GM18508 (cell line): ENCODE measurements around the gene SPACA4.

ENCODE experiments used
- ATAC-seq: cut with Tn5 transposase; IDR thresholded peaks from one replicate; pipeline ENCODE4 v1.9.1; 2021; ENCODE audit warnings: moderate number of reproducible peaks; ENCODE audit not compliant: insufficient read depth, unreplicated experiment

The SPACA4 gene

GRCh38 chr19:48632692-48633147 lies 26.2 kb downstream of the SPACA4 start:
- ATAC-seq: no peak

- ATAC-seq: no peak
Measured at GRCh38 chr19:48633148-48634035, 26.9 kb downstream of the SPACA4 start.

- no peak for ATAC-seq
Measured at GRCh38 chr19:48634036-48634342, 27.4 kb downstream of the SPACA4 start.

- ATAC-seq: no peak
Measured at GRCh38 chr19:48634424-48635262, 28.1 kb downstream of the SPACA4 start.

GRCh38 chr19:48635263-48635965 lies 28.9 kb downstream of the SPACA4 start:
- no peak for ATAC-seq

GRCh38 chr19:48635966-48636858 lies 29.7 kb downstream of the SPACA4 start:
- ATAC-seq: no peak

GRCh38 chr19:48636859-48637448 lies 30.4 kb downstream of the SPACA4 start, which contains the start of gene DBP:
Gene DBP (minus strand): TSS chr19:48637379. CDS start chr19:48636994, 385 bp downstream.
- no peak for ATAC-seq

- ATAC-seq: peak; percentile 38
Measured at GRCh38 chr19:48637449-48637947, 31.0 kb downstream of the SPACA4 start.

GRCh38 chr19:48637948-48638830 lies 31.6 kb downstream of the SPACA4 start:
- ATAC-seq: peak; percentile 17

GRCh38 chr19:48638831-48639381 lies 32.4 kb downstream of the SPACA4 start:
- ATAC-seq: no peak

GRCh38 chr19:48639483-48640375 lies 33.2 kb downstream of the SPACA4 start:
- ATAC-seq: no peak

- no peak for ATAC-seq
Measured at GRCh38 chr19:48641850-48642249, 35.3 kb downstream of the SPACA4 start.

- no peak for ATAC-seq
Measured at GRCh38 chr19:48642862-48643261, 36.3 kb downstream of the SPACA4 start.

GRCh38 chr19:48644355-48644754 lies 37.8 kb downstream of the SPACA4 start:
- ATAC-seq: no peak

GRCh38 chr19:48644839-48645619 lies 38.5 kb downstream of the SPACA4 start:
- ATAC-seq: no peak

- ATAC-seq: no peak
Measured at GRCh38 chr19:48645620-48646000, 39.1 kb downstream of the SPACA4 start.
